ENCODE measurements around the gene CXCR1. TPM values are rescaled to one million over a fixed set of nuclear protein-coding genes. Genes with fewer than 3 reads are reported as not detected.

The CXCR1 gene
- total RNA-seq, 1 experiment from 2014 or later, result not detected

- Histone ChIP-seq H2BK12ac (ENCODE audit: insufficient read length, low read depth, low read length) (no peak overlapping the region), H2BK15ac (ENCODE audit: low read depth, low read length) (no peak overlapping the region), H4K20me1 (ENCODE audit: control insufficient read depth, insufficient read depth, insufficient read length) (no peaks in the 10 kb centered on the region), H3K18ac (ENCODE audit: insufficient read length, low read depth, low read length) (no peak overlapping the region), H2BK20ac (ENCODE audit: low read depth, low read length, poor library complexity, severe bottlenecking) (no peak overlapping the region), H3K9ac (ENCODE audit: extremely low read depth, insufficient read length, low read length) (no peak overlapping the region), H3K23me2 (ENCODE audit: insufficient read length, low read depth, low read length, poor library complexity, severe bottlenecking) (no peaks in the 10 kb centered on the region), H4K8ac (replicated peaks; ENCODE audit: insufficient read length, low read depth, low read length) (no peak overlapping the region), H3K27ac (ENCODE audit: insufficient read length, low read depth, low read length) (no peak overlapping the region), H2BK120ac (ENCODE audit: low read depth, low read length, poor library complexity, severe bottlenecking) (no peak overlapping the region), H3K4me1 (ENCODE audit: insufficient read depth, low read length) (no peaks in the 10 kb centered on the region), H3K4ac (ENCODE audit: low read depth, low read length) (no peak overlapping the region), H2AK5ac (ENCODE audit: insufficient read length, low read length) (no peak overlapping the region), H2BK5ac (ENCODE audit: insufficient read length, low read length) (no peak overlapping the region), H3K79me1 (ENCODE audit: insufficient read depth, low read depth, low read length, poor library complexity, severe bottlenecking) (no peaks in the 10 kb centered on the region), H3K4me2 (ENCODE audit: insufficient read depth, insufficient read length, low read length) (no peak overlapping the region), H4K5ac (ENCODE audit: insufficient read length, low read depth, low read length) (no peak overlapping the region), H3K27me3 (ENCODE audit: insufficient read depth, low read length) (no peaks in the 10 kb centered on the region; the same call in 1 of the 2 replicates), H3T11ph (ENCODE audit: low read length) (no peak overlapping the region), H3K56ac (ENCODE audit: insufficient read length, low read depth, low read length) (no peak overlapping the region), H3K14ac (ENCODE audit: insufficient read depth, low read length) (no peak overlapping the region), H4K91ac (ENCODE audit: insufficient read length, low read depth, low read length) (no peak overlapping the region), H3K79me2 (ENCODE audit: insufficient read depth, low read length) (no peaks in the 10 kb centered on the region), H3K9me3 (ENCODE audit: control insufficient read depth, low read depth, low read length) (peaks cover 5% of the 10 kb centered on the region), H2AFZ (ENCODE audit: low read length) (no peak overlapping the region), H3K23ac (ENCODE audit: insufficient read length, low read depth, low read length) (no peak overlapping the region)
- DNase-seq, result no peak
- Mint-ChIP-seq H3K27ac (no peak overlapping the region), H3K9me3 (peaks cover 15 to 18% of the 10 kb centered on the region in 2 experiments), H3K4me3 (no peak overlapping the region), H3K4me1 (no peaks in the 10 kb centered on the region), H3K36me3 (ENCODE audit: insufficient read depth in 1 of 3, low read depth in 3 of 3) (peaks cover 2 to 6% (median 4%) of the 10 kb centered on the region in 3 experiments; a peak in 4 of 7 replicates), H3K27me3 (ENCODE audit: low read depth) (peaks cover 11% of the 10 kb centered on the region)
- no peak for TF ChIP-seq CTCF (conservative IDR thresholded peaks at IDR 0.05)
Measured at GRCh38 chr2:218146056-218146455, 20.7 kb downstream of the CXCR1 start.

Data from H9 (cell line).